ENCODE measurements around the gene PPAT.
"Not testable (repeated sequence)": the region's sequence is repeated elsewhere in the genome, so short reads cannot be mapped to it uniquely, and the experiment has no call there.

The PPAT gene

DNA sequence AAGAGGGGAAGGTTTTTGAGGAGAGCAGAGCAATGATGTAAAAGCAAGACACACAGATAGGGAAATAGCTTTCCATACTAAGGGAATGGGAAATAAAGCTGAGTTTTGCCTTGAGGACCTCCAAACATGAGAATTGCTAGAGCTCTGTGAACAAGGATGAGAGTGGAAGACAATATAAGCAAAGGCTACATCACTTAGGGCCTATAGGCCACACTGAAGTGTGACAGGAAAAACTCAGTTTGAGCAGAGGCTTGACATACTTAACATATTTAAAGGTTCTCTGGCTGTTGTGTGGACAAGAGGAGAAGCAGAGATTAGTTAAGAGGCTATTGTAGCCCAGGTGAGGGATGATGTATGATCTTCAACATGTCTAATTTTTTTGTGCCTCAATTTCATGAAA is 26.7 kb upstream of the PPAT start:
- no peak for TF ChIP-seq JUND (IDR thresholded peaks at IDR 0.05; ENCODE audit: low read depth)
- in situ Hi-C loops (cut with HindIII; ENCODE audit: low pct_unique_long_range_greater_than_20kb, low sequenced_read_pairs) = no loop called here
- DNase-seq (ENCODE audit: low read depth in 1 of 2, low spot score in 1 of 2) = no peak

DNA sequence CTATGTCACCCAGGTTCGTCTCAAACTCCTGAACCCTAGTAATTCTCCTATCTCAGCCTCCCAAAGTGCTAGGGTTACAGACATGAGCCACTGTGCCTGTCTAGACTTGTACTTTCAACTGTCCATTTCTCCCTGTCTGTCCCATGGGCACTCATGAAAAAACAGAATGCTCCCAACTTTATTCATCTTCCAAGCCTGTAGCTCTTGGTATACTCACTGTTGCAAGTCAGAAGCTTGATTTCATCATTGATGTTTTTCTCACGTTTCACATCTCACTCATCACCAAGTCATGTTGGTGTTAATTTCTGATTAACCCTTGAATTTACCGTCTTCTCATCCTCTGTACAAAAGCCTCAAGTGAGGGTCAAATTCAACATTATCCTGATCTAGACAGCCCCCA is 24.7 kb upstream of the PPAT start:
- in situ Hi-C loops (cut with HindIII; ENCODE audit: low pct_unique_long_range_greater_than_20kb, low sequenced_read_pairs) = no loop called here
- DNase-seq (ENCODE audit: low read depth in 1 of 2, low spot score in 1 of 2) = no peak
- no peak for TF ChIP-seq JUND (IDR thresholded peaks at IDR 0.05; ENCODE audit: low read depth)

GRCh38 chr4:56450342-56450741 is 14.9 kb upstream of the PPAT start:
- no peak for DNase-seq (ENCODE audit: low read depth in 1 of 2, low spot score in 1 of 2)
- no peak for TF ChIP-seq JUND (IDR thresholded peaks at IDR 0.05; ENCODE audit: low read depth)
- in situ Hi-C loops (cut with HindIII; ENCODE audit: low pct_unique_long_range_greater_than_20kb, low sequenced_read_pairs) = no loop called here

DNA sequence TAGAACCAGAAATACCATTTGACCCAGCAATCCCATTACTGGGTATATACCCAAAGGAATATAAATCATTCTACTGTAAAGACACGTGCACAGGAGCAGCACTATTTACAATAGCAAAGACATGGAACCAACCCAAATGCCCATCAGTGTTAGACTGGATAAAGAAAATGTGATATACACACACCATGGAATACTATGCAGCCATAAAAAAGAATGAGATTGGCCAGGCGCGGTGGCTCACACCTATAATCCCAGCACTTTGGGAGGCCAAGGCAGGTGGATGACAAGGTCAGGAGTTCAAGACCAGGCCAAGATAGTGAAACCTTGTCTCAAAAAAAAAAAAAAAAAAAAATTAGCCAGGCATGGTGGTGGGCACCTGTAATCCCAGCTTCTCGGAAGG is 14.1 kb upstream of the PPAT start:
- in situ Hi-C loops (cut with HindIII; ENCODE audit: low pct_unique_long_range_greater_than_20kb, low sequenced_read_pairs) = not testable (repeated sequence)

GRCh38 chr4:56448301-56448700 is 12.9 kb upstream of the PPAT start:
- no peak for DNase-seq (ENCODE audit: low read depth in 1 of 2, low spot score in 1 of 2)

More for the DNA sequence above, 14.1 kb upstream of the PPAT start:
- DNase-seq (ENCODE audit: low read depth in 1 of 2, low spot score in 1 of 2) = not testable (repeated sequence)

GRCh38 chr4:56445699-56446098 is 10.3 kb upstream of the PPAT start:
- in situ Hi-C loops (cut with HindIII; ENCODE audit: low pct_unique_long_range_greater_than_20kb, low sequenced_read_pairs) = no loop called here
- DNase-seq (ENCODE audit: low read depth in 1 of 2, low spot score in 1 of 2) = no peak

More at GRCh38 chr4:56448301-56448700, 12.9 kb upstream of the PPAT start:
- no peak for TF ChIP-seq JUND (IDR thresholded peaks at IDR 0.05; ENCODE audit: low read depth)
- in situ Hi-C loops (cut with HindIII; ENCODE audit: low pct_unique_long_range_greater_than_20kb, low sequenced_read_pairs) = no loop called here

DNA sequence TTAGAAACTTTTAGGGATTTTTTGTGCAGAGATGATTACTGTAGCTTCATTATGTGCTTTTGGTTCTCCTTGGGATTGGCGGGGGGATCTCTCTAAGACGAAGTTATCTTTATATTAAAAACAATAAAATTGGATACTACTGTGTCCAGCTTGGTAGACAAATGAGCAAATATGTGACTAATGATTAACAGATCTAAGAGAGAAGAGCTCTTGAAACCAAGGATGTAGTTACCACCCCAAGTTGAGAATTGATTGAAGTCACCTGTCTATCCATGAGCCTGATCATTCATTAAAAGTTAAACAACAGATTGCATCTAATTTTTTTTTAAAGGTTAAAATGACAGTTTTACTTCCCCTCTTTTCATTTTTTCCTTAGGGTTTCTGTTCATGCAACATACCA is 9.3 kb upstream of the PPAT start:
- DNase-seq (ENCODE audit: low read depth in 1 of 2, low spot score in 1 of 2) = no peak
- no peak for TF ChIP-seq JUND (IDR thresholded peaks at IDR 0.05; ENCODE audit: low read depth)
- in situ Hi-C loops (cut with HindIII; ENCODE audit: low pct_unique_long_range_greater_than_20kb, low sequenced_read_pairs) = no loop called here

More at GRCh38 chr4:56445699-56446098, 10.3 kb upstream of the PPAT start:
- TF ChIP-seq JUND (IDR thresholded peaks at IDR 0.05; ENCODE audit: low read depth) = no peak

DNA sequence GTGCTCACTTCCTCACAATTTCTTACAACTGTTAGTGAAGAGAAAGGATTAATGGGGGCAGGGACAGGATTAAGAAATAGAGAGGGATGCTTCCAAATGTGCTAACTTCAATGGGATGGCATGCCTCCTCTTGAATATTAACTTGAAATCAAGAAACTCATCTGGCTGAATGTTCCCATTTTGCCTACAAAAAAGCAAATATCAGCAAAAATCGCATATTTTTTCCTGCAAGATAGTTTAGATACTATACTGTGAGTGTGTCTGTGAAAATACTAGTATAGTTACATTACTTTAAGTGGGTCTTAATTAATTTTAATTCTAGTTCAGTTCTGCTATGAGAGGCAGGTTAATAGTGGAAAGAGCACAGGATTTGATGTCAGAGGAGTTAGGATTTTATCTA is 5.6 kb upstream of the PPAT start:
- DNase-seq (ENCODE audit: low read depth in 1 of 2, low spot score in 1 of 2) = no peak
- no peak for TF ChIP-seq JUND (IDR thresholded peaks at IDR 0.05; ENCODE audit: low read depth)
- in situ Hi-C loops (cut with HindIII; ENCODE audit: low pct_unique_long_range_greater_than_20kb, low sequenced_read_pairs) = no loop called here

DNA sequence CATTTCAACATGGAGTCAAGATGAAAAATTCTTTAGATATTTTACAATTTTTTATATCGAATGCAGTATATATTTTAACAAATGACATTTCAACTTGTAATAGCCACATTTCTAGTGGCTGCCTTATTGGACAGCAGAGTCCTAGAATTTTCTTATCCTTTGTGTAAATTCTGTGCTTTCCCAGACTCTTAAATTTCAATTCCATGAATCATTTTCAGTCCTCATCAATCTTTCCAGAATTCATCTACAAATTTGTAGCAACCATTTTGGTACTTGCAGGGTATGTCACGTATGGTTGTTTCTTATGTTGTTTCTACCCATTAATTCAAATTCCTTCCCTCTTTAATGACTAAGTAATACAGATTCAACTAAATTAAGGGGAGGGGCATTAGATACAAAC is 3.4 kb upstream of the PPAT start:
- no peak for DNase-seq (ENCODE audit: low read depth in 1 of 2, low spot score in 1 of 2)
- in situ Hi-C loops (cut with HindIII; ENCODE audit: low pct_unique_long_range_greater_than_20kb, low sequenced_read_pairs) = no loop called here
- TF ChIP-seq JUND (IDR thresholded peaks at IDR 0.05; ENCODE audit: low read depth) = no peak

DNA sequence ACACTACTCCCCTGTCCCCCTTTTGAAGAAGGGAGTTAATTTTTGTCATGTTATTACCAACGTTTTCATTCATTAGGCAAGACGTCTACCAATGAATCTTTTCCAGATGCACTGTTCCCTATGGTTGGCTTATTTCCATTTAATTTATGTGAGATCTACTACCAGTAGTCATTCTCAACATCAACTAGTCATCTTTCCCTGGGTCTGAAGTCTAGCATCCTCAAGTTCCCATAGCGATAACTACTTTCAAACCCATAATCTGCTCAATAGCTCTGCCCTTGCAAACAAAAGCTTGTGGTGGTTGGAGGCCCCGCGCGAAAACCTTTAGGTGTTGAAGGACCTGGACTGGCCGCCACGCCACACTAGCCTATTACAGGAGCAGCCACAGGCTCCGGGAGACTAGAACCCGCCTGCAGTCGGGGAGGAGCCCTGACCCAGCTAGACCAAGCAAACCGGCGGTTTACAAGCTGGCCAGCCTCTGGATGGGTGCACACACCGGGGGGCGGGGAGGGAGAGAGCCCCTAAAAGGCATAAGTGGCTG is 746 bp downstream of the PPAT start:
- DNase-seq (ENCODE audit: low read depth in 1 of 2, low spot score in 1 of 2) = peak; percentile 55 to 84
- no peak for TF ChIP-seq JUND (IDR thresholded peaks at IDR 0.05; ENCODE audit: low read depth)
- in situ Hi-C loops (cut with HindIII; ENCODE audit: low pct_unique_long_range_greater_than_20kb, low sequenced_read_pairs) = no loop called here

- no peak for TF ChIP-seq JUND (IDR thresholded peaks at IDR 0.05; ENCODE audit: low read depth)
- DNase-seq (ENCODE audit: low read depth in 1 of 2, low spot score in 1 of 2) = no peak
- in situ Hi-C loops (cut with HindIII; ENCODE audit: low pct_unique_long_range_greater_than_20kb, low sequenced_read_pairs) = no loop called here
Measured at GRCh38 chr4:56433280-56433679, 2.1 kb downstream of the PPAT start.

- no peak for DNase-seq (ENCODE audit: low read depth in 1 of 2, low spot score in 1 of 2)
- TF ChIP-seq JUND (IDR thresholded peaks at IDR 0.05; ENCODE audit: low read depth) = no peak
- in situ Hi-C loops (cut with HindIII; ENCODE audit: low pct_unique_long_range_greater_than_20kb, low sequenced_read_pairs) = no loop called here
Measured at GRCh38 chr4:56430203-56430602, 5.2 kb downstream of the PPAT start.

- no peak for DNase-seq (ENCODE audit: low read depth in 1 of 2, low spot score in 1 of 2)
- TF ChIP-seq JUND (IDR thresholded peaks at IDR 0.05; ENCODE audit: low read depth) = no peak
- in situ Hi-C loops (cut with HindIII; ENCODE audit: low pct_unique_long_range_greater_than_20kb, low sequenced_read_pairs) = no loop called here
Measured at GRCh38 chr4:56427179-56427578, 8.2 kb downstream of the PPAT start.

- no peak for TF ChIP-seq JUND (IDR thresholded peaks at IDR 0.05; ENCODE audit: low read depth)
- DNase-seq (ENCODE audit: low read depth in 1 of 2, low spot score in 1 of 2) = no peak
- in situ Hi-C loops (cut with HindIII; ENCODE audit: low pct_unique_long_range_greater_than_20kb, low sequenced_read_pairs) = no loop called here
Measured at GRCh38 chr4:56426273-56426672, 9.1 kb downstream of the PPAT start.

Measured in T47D (cell line).